HCEC 1CT (cell line): ENCODE data around the gene ELK4.
A peak's percentile ranks its signal among the peaks of the same experiment; 100 is the strongest.
"Not testable (repeated sequence)": the region's sequence is repeated elsewhere in the genome, so short reads cannot be mapped to it uniquely, and the experiment has no call there.

Experiments
- DNase-seq: peaks from one replicate; pipeline ENCODE4 v3.0.0-alpha.2; 2017

ELK4 gene

GRCh38 chr1:205663286-205663936 lies 31.6 kb upstream of the ELK4 start:
- DNase-seq = no peak

- no peak for DNase-seq
Observed at GRCh38 chr1:205662791-205663190, 31.0 kb upstream of the ELK4 start.

- no peak for DNase-seq
Observed at GRCh38 chr1:205662135-205662738, 30.4 kb upstream of the ELK4 start.

GRCh38 chr1:205661429-205662134 lies 29.8 kb upstream of the ELK4 start:
- no peak for DNase-seq

GRCh38 chr1:205660361-205660760 lies 28.6 kb upstream of the ELK4 start:
- no peak for DNase-seq

- peak; percentile 49 for DNase-seq
Observed at GRCh38 chr1:205658943-205659581, 27.3 kb upstream of the ELK4 start.

GRCh38 chr1:205656236-205656635 lies 24.4 kb upstream of the ELK4 start:
- peak; percentile 49 for DNase-seq

GRCh38 chr1:205652984-205653383 lies 21.2 kb upstream of the ELK4 start:
- DNase-seq = no peak

- DNase-seq = no peak
Observed at GRCh38 chr1:205650241-205650640, 18.4 kb upstream of the ELK4 start.

- no peak for DNase-seq
Observed at GRCh38 chr1:205645519-205645918, 13.7 kb upstream of the ELK4 start.

- no peak for DNase-seq
Observed at GRCh38 chr1:205642679-205643307, 11.0 kb upstream of the ELK4 start.

GRCh38 chr1:205639567-205639966 lies 7.8 kb upstream of the ELK4 start:
- no peak for DNase-seq

- no peak for DNase-seq
Observed at GRCh38 chr1:205637854-205638468, 6.2 kb upstream of the ELK4 start.

- DNase-seq = no peak
Observed at GRCh38 chr1:205636732-205637131, 4.9 kb upstream of the ELK4 start.

GRCh38 chr1:205636138-205636530 lies 4.3 kb upstream of the ELK4 start:
- not testable (repeated sequence) for DNase-seq

- DNase-seq = peak; percentile 17
Observed at GRCh38 chr1:205633421-205633976, 1.7 kb upstream of the ELK4 start.

- no peak for DNase-seq
Observed at GRCh38 chr1:205632669-205633169, 908 bp upstream of the ELK4 start.

- DNase-seq = peak; percentile 71
Observed at GRCh38 chr1:205631010-205631767, 622 bp downstream of the ELK4 start.

GRCh38 chr1:205630651-205631009 lies 1.2 kb downstream of the ELK4 start:
- no peak for DNase-seq

GRCh38 chr1:205630241-205630640 lies 1.6 kb downstream of the ELK4 start:
- DNase-seq = peak; percentile 13

- DNase-seq = no peak
Observed at GRCh38 chr1:205629751-205630150, 2.1 kb downstream of the ELK4 start.

- DNase-seq = no peak
Observed at GRCh38 chr1:205627956-205628355, 3.9 kb downstream of the ELK4 start.
